Activated B cell treated with CpG ODN at 0.5 μM for 24 hours (primary cell): ENCODE data around the gene TRIM33. TPM values are rescaled to one million over a fixed set of nuclear protein-coding genes. Genes with fewer than 3 reads are reported as not detected.

Source experiments
- ATAC-seq: fragments of 200-7000 bp; cut with Tn5 transposase; one replicate; pipeline ENCODE4 v1.10.0; 2021; ENCODE audit warnings: low read depth, mild to moderate bottlenecking, moderate library complexity
- CTCF ChIA-PET: fragments of 350-600 bp; sonication (Branson Sonifier 250); formaldehyde crosslinking; loops from one replicate; lab custom pipeline; 2021; ENCODE audit warnings: antibody characterized with exemption; lab: Charles Lee
- POLR2A ChIA-PET: fragments of 350-600 bp; sonication (Branson Sonifier 250); formaldehyde crosslinking; loops from one replicate; lab custom pipeline; 2021; ENCODE audit warnings: antibody characterized with exemption; lab: Charles Lee
- DNase-seq: peaks from one replicate; pipeline ENCODE4 v3.0.0; 2022
- H3K27ac Mint-ChIP-seq: one replicate; pipeline ENCODE4 v1.8.0; 2020; ENCODE audit warnings: mixed read lengths
- H3K27me3 Mint-ChIP-seq: one replicate; pipeline ENCODE4 v1.8.0; 2021; ENCODE audit warnings: mixed read lengths
- H3K36me3 Mint-ChIP-seq: one replicate; pipeline ENCODE4 v1.8.0; 2021; ENCODE audit warnings: low read depth, mixed read lengths
- H3K4me1 Mint-ChIP-seq: one replicate; pipeline ENCODE4 v1.8.0; 2021; ENCODE audit warnings: mixed read lengths
- H3K4me3 Mint-ChIP-seq: one replicate; pipeline ENCODE4 v1.8.0; 2020; ENCODE audit warnings: mild to moderate bottlenecking, mixed read lengths
- H3K9me3 Mint-ChIP-seq: one replicate; pipeline ENCODE4 v1.8.0; 2020; ENCODE audit warnings: mixed read lengths
- intact Hi-C: fragments of 100-400 bp; cut with micrococcal nuclease; formaldehyde crosslinking; loops from one replicate; pipeline ENCODE4 v1.15.1; 2024
- total RNA-seq: library from RNA; stranded (reverse); gene quantifications from 2 replicates; pipeline ENCODE4 v1.2.3, GENCODE V29; 2022
- TF ChIP-seq, protein P1 (sequence below): fragments of 200-600 bp; IDR thresholded peaks from one replicate; pipeline ENCODE4 v1.8.0; 2022; ENCODE audit warnings: antibody characterized with exemption, mild to moderate bottlenecking

The TRIM33 gene
- total RNA-seq, 1 donor from 2014 or later = 41.2 TPM

DNA sequence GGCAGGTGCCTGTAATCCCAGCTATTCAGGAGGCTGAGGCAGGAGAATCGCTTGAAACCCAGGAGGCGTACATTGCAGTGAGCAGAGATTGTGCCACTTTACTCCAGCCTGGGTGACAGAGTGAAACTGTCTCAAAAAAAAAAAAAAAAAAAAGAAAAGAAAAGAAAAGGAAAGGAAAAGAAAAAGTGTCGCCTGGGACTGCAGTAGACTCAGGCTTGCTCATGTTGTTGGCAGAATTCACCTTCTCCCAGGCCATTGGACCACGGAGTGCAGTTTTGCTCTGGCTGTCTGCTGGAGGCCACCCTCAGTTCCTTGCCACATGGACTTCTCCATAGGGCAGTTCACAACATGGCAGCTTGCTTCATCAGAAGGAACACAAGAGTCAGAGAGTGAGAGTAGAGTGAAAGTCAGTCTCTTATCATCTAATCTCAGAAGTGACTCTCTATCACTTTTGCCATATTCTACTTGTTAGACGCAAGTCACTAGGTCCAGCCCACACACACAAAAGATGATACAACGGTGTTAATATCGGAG is 41.2 kb upstream of the TRIM33 start:
- TF ChIP-seq, protein P1, sequence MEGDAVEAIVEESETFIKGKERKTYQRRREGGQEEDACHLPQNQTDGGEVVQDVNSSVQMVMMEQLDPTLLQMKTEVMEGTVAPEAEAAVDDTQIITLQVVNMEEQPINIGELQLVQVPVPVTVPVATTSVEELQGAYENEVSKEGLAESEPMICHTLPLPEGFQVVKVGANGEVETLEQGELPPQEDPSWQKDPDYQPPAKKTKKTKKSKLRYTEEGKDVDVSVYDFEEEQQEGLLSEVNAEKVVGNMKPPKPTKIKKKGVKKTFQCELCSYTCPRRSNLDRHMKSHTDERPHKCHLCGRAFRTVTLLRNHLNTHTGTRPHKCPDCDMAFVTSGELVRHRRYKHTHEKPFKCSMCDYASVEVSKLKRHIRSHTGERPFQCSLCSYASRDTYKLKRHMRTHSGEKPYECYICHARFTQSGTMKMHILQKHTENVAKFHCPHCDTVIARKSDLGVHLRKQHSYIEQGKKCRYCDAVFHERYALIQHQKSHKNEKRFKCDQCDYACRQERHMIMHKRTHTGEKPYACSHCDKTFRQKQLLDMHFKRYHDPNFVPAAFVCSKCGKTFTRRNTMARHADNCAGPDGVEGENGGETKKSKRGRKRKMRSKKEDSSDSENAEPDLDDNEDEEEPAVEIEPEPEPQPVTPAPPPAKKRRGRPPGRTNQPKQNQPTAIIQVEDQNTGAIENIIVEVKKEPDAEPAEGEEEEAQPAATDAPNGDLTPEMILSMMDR = no peak
- H3K36me3 Mint-ChIP-seq = no peaks in the 10 kb centered on the region
- DNase-seq (no peak), ATAC-seq (no peak)
- intact Hi-C loops = loop anchor here (10.0 kb wide), 1 partner anchor 107 kb away; no protein-coding TSS in a partner anchor
- H3K27ac Mint-ChIP-seq = no peak overlapping the region
- no peak overlapping the region for H3K4me3 Mint-ChIP-seq
- no peaks in the 10 kb centered on the region for H3K9me3 Mint-ChIP-seq
- POLR2A ChIA-PET = no interaction called here
- no peaks in the 10 kb centered on the region for H3K4me1 Mint-ChIP-seq
- CTCF ChIA-PET = no interaction called here
- no peaks in the 10 kb centered on the region for H3K27me3 Mint-ChIP-seq

DNA sequence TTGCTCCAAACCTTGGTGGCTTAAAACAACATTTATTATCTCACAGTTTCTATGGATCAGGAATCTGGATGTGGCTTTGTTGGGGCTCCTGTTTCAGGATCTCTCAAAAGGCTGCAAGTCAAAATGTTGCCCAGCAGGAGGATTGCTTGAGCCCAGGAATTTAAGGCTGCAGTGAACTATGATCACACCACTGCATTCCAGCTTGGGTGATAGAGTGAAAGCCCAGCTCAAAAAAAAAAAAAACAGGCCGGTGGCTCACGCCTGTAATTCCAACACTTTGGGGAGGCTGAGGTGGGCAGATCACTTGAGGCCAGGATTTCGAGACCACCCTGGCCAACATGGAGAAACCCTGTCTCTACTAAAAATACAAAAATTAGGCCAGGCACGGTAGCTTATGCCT is 40.4 kb upstream of the TRIM33 start:
- Mint-ChIP-seq H3K4me3 (no peak overlapping the region), H3K9me3 (no peaks in the 10 kb centered on the region), H3K27me3 (no peaks in the 10 kb centered on the region), H3K27ac (no peak overlapping the region), H3K36me3 (no peaks in the 10 kb centered on the region), H3K4me1 (no peaks in the 10 kb centered on the region)
- no peak for ATAC-seq
- TF ChIP-seq, protein P1 = no peak
- DNase-seq = no peak
- intact Hi-C loops = loop anchor here (10.0 kb wide), 1 partner anchor 107 kb away; no protein-coding TSS in a partner anchor
- ChIA-PET POLR2A (no interaction called here), CTCF (no interaction called here)

DNA sequence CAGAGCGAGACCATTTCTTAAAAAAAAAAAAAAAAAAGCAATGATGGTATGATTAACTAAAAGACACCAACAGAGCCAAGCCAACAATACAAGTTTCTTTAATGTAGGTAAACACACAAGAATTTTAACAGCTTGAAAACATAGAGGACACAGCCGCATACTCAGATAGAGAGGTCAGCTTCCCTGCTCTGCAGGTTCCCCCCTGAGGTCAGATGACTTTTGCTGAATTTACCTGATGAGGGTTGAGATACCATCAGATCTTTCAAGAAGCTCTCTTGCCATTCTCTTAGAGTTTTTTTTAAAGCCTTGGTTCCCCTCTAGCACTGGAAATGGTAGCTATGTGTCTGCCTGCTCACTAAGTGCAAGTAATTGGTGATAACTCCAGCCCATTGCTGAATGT is 39.3 kb upstream of the TRIM33 start:
- Mint-ChIP-seq H3K4me3 (no peak overlapping the region), H3K36me3 (no peaks in the 10 kb centered on the region), H3K9me3 (no peaks in the 10 kb centered on the region), H3K27me3 (no peaks in the 10 kb centered on the region), H3K4me1 (no peaks in the 10 kb centered on the region), H3K27ac (no peak overlapping the region)
- ChIA-PET POLR2A (interaction anchor here (1.0 kb wide), 1 partner anchor 39 kb away, joined by 5 read pairs; no protein-coding TSS in a partner anchor), CTCF (no interaction called here)
- ATAC-seq = no peak
- intact Hi-C loops = loop anchor here (10.0 kb wide), 1 partner anchor 106 kb away; no protein-coding TSS in a partner anchor
- TF ChIP-seq, protein P1 = no peak
- no peak for DNase-seq

DNA sequence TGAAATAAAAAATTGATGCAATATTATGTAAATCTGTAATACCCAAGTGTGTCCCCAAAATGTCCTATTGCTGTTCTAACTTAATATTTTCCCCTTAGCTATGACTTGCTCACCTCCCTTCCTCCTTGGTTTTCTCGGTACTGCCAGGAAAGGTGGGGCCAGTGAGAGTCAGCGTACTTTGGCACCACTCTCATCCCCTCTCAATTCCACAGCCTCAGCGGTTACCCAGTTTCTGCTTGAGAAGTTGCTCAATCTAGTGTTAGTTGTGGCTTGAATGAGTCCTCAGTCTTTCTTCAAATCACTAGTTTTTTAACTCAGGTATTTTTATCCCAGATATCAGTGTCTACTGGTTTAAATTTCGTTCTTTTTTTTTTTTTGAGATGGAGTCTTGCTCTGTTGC is 38.1 kb upstream of the TRIM33 start:
- CTCF ChIA-PET = no interaction called here
- no peak overlapping the region for H3K4me3 Mint-ChIP-seq
- H3K27ac Mint-ChIP-seq = no peak overlapping the region
- TF ChIP-seq, protein P1 = no peak
- DNase-seq (no peak), ATAC-seq (no peak)
- no peaks in the 10 kb centered on the region for H3K9me3 Mint-ChIP-seq
- no peaks in the 10 kb centered on the region for H3K4me1 Mint-ChIP-seq
- H3K36me3 Mint-ChIP-seq = no peaks in the 10 kb centered on the region
- intact Hi-C loops = no loop called here
- POLR2A ChIA-PET = no interaction called here
- peaks cover 4% of the 10 kb centered on the region for H3K27me3 Mint-ChIP-seq

DNA sequence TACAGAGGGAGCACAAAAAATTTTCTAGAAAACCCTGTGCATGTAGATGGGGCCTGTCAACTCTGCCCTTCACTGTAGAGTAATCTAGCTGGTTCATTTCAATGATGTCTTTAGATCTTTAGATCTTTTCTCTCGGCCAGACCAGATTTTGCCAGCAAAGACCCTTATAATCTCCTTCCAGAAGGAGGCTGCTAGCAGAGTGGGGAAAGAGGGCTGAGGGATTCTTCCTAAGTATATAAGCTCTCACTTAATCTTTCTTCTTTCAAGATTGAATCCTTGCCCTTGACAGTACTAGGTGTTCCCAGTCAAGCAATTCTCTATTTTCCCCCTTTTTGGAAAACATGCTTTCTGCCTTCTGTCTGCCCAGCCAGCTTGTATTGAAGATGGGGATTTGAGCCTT is 36.1 kb upstream of the TRIM33 start:
- TF ChIP-seq, protein P1 = no peak
- no peaks in the 10 kb centered on the region for H3K4me1 Mint-ChIP-seq
- peaks cover 5% of the 10 kb centered on the region for H3K27me3 Mint-ChIP-seq
- H3K9me3 Mint-ChIP-seq = no peaks in the 10 kb centered on the region
- no peak overlapping the region for H3K27ac Mint-ChIP-seq
- DNase-seq = no peak
- no peak overlapping the region for H3K4me3 Mint-ChIP-seq
- POLR2A ChIA-PET = no interaction called here
- intact Hi-C loops = no loop called here
- H3K36me3 Mint-ChIP-seq = no peaks in the 10 kb centered on the region
- no peak for ATAC-seq
- CTCF ChIA-PET = no interaction called here
